Fibroblast of the conjunctiva (primary cell): Measurements from ENCODE around the gene ZPBP2.
"Not testable (repeated sequence)": the region's sequence is repeated elsewhere in the genome, so short reads cannot be mapped to it uniquely, and the experiment has no call there.

Source experiments
- DNase-seq: peaks from one replicate; pipeline ENCODE4 v3.0.0-alpha.2; 2010; ENCODE audit warnings: low read depth

The ZPBP2 gene

GRCh38 chr17:39855911-39856649 is 11.9 kb upstream of the ZPBP2 start:
- DNase-seq = not testable (repeated sequence)

GRCh38 chr17:39861235-39861634 is 6.8 kb upstream of the ZPBP2 start:
- DNase-seq = no peak

GRCh38 chr17:39863244-39863917 is 4.6 kb upstream of the ZPBP2 start:
- DNase-seq = no peak

- no peak for DNase-seq
Observed at GRCh38 chr17:39863918-39864746, 3.9 kb upstream of the ZPBP2 start, which contains the start of gene IKZF3. Gene IKZF3 (minus strand): TSS chr17:39864312. CDS start chr17:39864126, 186 bp downstream.

GRCh38 chr17:39866013-39866730 is 1.8 kb upstream of the ZPBP2 start:
- DNase-seq = no peak

DNA sequence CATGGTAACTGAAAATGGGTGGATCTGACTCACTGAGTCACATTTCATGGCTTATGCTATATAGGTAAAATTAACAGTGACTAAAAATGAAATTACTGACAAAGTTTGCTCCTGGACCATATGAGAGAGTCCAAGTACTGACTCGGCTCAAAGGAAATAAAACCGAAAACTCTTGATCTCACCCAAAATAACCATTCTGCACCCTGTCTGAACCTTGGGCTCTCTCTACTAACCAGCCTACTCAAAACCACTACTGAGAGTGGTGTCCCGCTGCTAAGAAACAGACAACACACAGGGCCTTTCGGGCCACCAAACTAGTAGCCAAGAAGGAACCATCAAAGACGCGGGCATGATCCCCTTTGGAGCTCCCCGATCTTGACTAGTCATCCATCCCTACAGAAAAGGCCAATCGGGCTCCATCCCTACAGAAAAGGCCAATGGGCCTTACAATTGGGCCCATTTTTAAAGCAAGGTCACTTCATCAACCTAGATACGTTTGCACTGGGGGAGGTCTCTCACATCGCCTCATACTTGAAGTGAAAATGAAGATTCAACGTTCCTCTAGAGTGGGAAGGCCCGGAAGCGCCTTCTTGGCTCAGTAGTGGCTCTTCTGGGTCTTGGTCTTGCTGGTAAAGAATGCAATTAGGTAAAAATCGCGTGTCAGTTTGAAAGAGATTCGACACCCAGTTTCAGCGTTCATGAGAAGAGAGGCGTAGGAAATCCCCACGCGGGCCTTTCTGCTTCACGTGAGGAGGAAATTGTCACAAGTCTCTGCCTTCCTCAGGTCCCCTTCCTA is 720 bp upstream of the ZPBP2 start:
- DNase-seq = no peak

DNA sequence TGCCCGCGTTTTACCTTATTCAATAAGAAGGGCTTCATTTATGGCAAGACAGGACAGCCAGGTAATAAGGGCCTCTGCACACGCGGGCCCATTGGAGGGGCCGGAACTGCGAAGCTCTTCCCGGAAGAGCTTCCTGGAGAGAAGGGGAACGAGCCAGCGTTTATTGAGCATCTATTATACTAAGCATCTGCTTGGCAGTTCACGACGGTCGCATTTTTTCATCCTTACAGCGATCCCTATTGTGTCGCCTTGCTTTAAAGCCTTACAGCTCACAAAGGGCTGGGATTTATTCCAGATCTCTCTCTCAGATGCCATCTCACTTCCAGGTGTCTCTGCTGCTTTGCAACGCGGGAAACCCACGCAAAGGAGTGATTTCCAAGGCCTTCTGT is 546 bp downstream of the ZPBP2 start:
- DNase-seq = no peak

DNA sequence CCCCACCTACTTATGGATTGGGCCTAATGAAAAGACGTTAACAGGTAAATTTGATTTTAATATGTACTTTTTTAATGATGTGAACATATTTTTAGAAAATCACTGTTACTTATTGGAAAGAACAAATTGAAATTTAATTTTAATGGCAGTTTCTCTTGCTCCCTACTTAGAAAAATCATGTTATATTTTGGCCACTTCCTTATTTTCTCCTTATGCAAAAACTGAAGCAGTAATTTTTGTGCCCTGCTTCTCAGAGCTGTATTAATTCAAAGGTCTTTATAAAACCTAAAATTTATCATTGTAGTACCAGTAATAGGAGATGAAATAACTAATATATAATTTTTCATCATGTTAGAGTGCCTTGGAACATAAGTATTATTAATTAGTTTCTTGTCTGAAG is 2.8 kb downstream of the ZPBP2 start:
- DNase-seq = no peak

GRCh38 chr17:39871801-39872200 is 3.8 kb downstream of the ZPBP2 start:
- DNase-seq = no peak

- peak; percentile 10 for DNase-seq
Observed at GRCh38 chr17:39872751-39873150, 4.7 kb downstream of the ZPBP2 start.

DNA sequence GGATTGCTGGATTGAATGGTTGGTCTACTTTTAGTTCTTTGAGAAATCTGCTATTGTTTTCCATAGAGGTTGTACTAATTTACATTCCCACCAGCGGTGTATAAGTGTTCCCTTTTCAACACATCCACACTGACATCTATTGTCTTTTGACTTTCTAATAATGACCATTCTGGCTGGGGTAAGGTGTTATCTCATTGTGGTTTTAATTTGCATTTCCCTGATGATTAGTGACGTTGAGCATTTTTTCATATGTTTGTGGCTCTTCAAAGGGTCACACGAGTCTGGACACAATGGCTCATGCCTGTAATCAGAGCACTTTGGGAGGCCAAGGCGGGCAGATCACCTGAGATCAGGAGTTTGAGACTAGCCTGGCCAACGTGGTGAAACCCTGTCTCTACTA is 18.1 kb downstream of the ZPBP2 start:
- not testable (repeated sequence) for DNase-seq

- no peak for DNase-seq
Observed at GRCh38 chr17:39887078-39887477, 19.1 kb downstream of the ZPBP2 start.

DNA sequence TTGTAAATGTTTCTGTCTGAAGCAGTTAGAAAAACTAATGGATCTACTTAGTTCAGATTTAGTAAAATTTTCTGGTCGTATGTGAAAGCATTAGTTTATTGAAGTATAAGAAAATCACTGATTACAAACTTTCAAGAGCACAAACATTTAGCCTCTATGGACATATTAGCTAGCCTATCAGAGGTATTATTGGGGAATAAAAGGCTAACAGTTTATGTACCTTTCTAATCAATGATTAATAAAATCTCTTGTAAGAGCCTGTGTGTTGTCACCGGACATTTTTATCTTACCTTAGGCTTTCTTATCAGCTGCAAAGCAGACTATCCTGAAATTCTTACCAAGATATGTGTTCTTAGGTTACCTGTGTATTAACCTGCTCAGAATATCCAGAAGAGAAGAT is 21.2 kb downstream of the ZPBP2 start:
- no peak for DNase-seq

DNA sequence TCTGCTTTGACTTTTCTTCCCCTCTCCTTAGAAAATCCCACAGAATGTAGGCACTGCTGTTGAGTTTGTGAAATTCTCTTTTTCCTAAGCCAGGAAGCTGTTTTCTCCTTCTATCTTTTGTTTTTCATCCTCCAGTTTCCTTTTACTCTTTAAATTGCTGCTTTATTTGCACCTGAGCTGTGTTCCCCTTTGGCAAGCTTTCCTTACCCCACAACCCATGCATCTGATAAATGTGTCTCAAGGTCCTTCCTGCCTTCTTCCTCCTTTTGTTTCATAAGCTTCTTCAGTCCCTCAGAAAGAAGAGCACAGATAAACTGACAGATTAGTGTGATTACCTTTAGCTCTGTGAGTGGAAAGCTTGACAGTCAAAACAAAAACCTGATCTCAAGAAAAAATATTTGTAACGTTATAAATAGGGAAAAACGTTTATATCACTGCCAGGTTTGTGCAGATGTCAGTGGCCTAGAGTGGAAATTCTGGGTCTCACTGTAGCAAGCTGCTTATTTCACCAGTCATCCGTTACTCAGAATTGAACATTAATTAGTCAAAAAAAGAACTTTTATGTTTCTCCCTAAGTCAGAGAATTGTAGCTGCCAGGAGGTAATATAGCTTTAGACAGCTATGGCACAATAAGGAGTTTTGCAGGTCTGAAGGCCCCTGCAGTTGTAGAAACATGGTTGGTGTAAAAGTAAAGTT is 26.8 kb downstream of the ZPBP2 start:
- no peak for DNase-seq

DNA sequence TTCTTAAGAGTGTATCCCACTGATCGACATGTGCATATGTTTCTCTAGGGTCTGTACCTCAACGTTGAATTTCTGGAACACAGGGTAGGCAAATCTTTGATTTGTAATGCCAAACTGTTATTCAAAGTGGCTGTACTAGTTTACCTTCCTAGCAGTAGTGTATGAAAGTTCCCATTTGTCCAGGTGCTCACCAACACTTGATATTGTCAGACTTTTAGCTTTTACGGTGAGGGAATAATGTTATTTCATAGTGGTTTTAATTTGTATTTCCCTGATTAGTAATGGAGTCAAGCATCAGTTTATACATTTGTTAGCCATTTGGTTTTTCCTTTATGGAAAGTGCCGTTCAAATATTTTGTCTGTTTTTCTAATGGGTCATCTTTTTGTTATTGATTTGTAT is 30.1 kb downstream of the ZPBP2 start:
- DNase-seq = no peak

- DNase-seq = no peak
Observed at GRCh38 chr17:39899215-39899614, 31.2 kb downstream of the ZPBP2 start.

DNA sequence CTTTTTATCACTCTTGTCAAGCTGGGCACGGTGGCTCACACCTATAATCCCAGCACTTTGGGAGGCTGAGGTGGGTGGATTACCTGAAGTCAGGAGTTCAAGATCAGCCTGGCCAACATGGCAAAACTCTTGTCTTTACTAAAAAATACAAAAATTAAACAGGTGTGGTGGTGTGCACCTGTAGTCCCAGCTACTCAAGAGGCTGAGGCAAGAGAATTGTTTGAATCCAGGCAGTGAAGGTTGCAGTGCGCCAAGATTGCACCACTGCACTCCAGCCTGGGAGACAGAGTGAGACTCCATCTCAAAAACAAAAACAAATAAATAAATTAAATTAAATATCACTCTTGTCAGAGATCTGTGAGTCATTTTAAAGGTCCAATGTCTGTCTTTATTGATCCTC is 34.0 kb downstream of the ZPBP2 start:
- not testable (repeated sequence) for DNase-seq

DNA sequence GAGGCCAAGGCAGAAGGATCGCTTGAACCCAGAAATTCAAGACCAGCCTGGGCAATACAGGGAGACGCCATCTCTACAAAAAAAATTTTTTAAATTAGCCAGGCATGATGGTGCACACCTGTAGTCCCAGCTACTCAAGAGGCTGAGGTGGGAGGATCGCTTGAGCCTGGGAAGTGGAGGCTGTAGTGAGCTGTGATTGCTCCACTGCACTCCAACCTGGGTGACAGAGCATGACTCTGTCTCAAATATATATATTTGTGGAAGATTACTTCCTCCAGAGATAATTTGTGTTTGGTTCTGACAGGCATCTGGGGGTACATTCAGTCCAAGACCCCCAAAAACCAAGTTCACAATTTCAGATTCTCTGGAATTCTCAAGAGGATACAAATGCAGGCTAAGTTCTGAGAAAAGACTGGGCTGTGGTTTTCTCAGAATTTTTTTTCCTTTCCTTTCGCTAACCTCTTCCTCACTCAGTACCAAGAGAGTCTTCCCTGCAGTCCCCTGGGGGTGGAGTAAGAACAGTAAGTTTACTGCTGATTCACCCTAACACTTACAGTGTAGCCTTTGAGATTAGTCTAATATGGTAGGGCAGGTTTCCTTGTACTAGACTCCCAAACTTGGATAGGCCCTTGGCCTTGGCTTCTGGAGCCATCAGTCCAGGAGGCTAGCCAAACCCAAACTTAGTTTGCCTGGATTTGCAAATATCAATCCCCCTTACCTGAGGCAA is 35.3 kb downstream of the ZPBP2 start:
- no peak for DNase-seq

GRCh38 chr17:39904990-39905288 is 36.9 kb downstream of the ZPBP2 start:
- DNase-seq = no peak

GRCh38 chr17:39908789-39909352 is 40.9 kb downstream of the ZPBP2 start:
- DNase-seq = no peak
